ENCODE data around the gene WFDC5. TPM values are rescaled to one million over a fixed set of nuclear protein-coding genes. Genes with fewer than 3 reads are reported as not detected.
A peak's percentile ranks its signal among the peaks of the same experiment; 100 is the strongest.

The WFDC5 gene
- total RNA-seq, 1 donor from 2014 or later: not detected

GRCh38 chr20:45115386-45115774, 406 bp upstream of the WFDC5 start:
- DNase-seq: no peak

DNA sequence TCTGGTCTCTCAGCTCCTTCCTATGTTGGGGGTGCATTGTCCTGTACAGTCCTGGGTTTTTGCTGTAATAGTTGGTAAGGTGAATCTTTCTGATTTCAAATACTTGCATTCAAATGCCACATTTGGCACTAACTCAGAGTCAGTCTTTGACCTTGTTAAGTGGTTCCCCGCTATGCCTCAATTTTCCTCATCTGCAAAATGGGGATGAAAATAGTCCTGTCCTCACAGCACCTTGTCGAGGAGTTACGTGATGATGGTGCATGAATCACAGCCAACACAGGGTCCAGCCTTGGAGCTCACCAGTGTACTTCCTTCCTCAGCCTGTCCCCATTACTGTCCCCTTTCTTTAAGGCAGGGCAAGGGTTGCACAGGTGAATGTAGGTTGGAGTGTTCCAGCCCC, 1.1 kb downstream of the WFDC5 start:
- no peak for DNase-seq

GRCh38 chr20:45112754-45113153, 2.2 kb downstream of the WFDC5 start:
- DNase-seq: no peak

DNA sequence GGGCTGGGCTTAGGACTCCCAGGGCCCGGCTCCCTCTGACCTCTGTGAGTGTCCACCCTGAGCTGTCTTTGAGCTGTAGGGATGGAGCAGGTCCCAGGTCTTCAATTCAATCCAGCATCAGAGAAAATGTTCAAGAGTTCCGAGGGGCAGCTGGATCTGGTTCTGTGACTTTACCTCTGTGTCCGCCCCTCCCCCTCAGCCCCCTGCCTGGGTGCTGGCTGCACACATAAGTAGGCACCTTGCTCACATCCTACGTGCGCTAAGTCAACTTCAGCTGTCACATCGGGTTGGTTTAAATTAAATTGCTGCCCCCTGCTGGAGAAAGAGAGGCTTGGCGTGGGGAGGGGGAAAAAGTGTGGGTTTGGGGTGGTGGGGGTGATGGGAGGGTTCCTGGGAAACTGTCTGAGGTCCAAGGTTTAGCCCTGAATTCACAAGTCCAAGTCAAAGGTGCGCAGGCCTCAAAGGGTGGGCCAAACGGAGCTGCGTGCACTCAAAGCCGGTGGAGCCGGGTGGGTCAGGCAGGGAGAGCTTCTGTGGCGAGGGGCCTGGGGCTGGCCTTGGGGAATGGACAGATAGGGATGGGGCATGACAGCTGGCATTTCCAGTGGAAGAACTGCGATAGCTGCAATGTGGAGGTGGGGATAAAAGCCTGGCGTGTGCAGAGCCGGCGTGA, 3.0 kb downstream of the WFDC5 start:
- no peak for DNase-seq

DNA sequence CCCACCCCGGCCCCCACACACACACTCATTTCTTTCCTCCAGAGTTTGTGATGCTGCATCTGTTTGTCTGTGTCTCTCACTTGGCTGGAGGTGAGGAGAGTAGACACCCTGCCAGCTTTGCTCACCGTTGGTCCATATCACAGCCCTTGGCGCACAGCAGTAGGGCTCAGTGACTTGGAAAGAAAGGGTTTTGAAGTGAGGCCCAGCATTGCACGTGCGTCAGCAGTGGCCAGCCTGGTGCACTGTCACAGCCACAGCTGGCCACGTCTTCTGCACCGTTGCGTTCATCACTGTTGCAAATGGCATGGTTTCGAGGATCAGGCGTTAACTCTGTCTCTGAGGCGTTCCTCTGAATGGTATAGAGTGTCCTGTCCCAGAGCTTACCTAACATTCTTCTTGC, 3.7 kb downstream of the WFDC5 start:
- DNase-seq: no peak

- no peak for DNase-seq
These were observed 4.7 kb downstream of the WFDC5 start for GRCh38 chr20:45110301-45110700.

DNA sequence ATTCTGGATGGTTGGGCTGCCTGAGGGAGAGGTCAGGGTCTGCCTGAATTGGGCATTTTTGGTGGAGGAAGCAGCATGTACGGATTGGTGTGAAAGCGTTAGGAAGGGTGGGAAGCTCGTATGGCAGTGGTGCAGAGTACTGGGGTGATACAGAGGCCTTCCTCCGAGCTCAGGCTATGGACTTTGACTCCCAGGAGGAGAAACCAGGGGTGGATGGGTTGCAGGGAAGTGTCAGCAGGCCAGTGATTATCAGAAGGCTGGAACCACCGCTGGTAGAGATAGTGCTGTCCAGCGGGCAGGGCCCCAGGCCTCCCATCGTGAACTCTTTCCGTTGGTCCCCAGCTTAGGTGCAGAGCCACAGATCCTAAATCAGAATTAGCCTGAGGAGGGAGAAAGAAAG, 5.3 kb downstream of the WFDC5 start:
- no peak for DNase-seq

GRCh38 chr20:45105317-45105716, 9.7 kb downstream of the WFDC5 start:
- no peak for DNase-seq

DNA sequence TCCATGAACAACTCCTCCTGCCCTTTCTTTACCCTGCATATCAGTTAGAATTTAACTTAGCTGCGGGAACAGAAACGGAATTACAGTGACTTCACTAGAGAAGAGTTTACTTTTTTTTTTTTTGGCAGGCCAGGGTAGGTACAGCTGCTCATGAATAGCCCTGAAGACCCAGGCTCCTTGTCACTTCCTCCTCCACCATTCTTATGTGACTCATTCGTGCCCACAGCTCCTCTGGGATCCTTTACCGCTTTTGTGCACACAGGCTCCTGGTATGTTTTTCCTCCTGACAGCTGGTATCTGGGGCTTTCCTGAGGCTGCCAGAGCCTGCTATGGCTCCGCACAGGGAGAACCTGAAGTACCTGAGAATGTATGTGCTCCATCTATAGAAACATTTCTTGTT, 10.2 kb downstream of the WFDC5 start:
- DNase-seq: no peak

- no peak for DNase-seq
These were observed 11.9 kb downstream of the WFDC5 start for GRCh38 chr20:45103072-45103471.

DNA sequence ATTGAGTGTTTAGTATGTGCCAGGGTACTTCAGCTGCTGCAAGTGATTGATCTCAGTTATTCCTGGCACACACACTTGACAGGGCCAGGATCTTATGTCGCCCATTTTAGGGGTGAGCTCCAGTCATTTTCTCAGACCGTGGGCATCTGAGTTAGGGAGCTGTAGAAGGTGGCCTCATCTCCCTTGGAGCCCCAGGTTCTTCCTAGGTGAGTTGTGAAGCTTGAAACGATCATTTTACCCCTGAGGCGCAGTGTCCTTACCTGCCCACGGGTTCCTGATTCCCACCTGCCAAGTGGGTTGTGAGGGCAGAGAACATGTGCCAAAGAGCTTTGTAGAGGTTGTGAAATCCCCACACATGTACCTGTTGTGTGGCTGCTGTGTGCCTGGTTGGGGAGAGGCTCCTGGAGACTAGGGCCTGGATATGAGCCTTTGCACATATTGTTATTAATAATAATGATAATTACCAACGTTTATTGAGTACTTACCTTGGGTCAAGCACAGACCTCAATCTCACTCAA, 13.6 kb downstream of the WFDC5 start:
- DNase-seq: no peak

GRCh38 chr20:45100563-45101245, 14.3 kb downstream of the WFDC5 start, which contains the start of gene KCNS1:
Gene KCNS1 (minus strand): TSS chr20:45101127. CDS start chr20:45099236, 1,891 bp downstream.
- no peak for DNase-seq

DNA sequence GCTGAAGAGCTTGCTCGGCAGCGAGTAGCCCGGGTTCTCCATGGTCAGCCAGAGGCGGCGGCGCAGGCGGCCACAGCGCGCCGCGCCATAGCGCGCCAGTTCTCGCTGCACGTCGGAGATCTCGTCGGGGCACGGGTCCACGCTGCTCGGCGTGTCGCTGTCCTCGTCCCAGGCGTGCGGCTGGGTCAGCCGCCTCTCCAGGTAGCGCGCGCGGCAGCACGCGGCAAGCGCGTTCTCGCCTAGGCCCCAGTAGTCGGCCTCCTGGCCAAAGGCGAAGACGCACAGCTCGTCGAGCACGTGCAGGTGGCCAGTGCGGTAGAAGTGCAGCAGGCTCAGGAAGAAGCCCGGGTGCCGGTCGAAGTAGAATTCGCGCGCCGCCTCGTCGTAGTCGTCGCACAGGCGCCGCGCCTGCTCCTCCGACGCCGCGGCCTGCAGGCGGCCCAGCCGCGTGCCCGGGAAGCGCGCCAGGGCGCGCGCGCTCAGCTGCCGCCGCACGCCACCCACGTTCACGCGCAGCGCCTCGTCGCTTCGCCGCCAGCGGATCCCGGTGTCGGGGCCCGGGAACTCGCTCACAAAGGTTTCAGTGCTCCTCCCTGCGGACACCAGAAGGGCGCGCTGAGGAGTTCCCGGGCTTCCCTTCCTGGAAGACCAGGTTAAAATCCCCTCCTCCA, 16.7 kb downstream of the WFDC5 start:
- DNase-seq: peak; percentile 27

DNA sequence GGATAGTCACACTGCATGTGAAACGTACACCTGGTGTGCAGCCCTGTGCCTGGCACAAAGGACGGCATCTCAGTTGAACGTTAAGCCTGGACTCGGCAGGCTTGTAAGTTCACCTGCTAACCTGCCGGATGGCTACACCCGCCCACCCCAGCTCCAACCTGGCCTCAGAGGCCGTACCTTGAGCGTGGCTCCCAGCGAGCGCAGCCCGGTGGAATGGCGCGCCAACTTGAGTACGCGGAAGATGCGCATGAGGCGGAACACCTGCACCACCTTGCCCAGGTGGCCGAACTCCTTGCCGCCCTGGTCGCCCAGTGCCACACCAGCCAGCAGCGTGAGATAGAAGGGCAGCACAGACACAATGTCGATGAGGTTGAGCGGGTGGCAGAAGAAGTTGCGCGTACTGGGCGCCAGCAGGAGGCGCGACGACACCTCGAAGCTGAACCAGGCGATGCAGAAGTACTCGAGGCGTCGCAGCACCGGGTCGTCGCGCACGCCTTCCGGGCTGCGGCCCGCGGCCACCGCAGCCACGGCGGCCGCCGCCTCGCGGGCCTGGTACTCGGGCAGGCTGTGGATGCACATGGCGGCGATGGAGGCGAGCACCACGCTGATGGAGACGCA, 17.4 kb downstream of the WFDC5 start:
- peak; percentile 45 for DNase-seq

- DNase-seq: no peak
These were observed 18.2 kb downstream of the WFDC5 start for GRCh38 chr20:45096781-45097180.

DNA sequence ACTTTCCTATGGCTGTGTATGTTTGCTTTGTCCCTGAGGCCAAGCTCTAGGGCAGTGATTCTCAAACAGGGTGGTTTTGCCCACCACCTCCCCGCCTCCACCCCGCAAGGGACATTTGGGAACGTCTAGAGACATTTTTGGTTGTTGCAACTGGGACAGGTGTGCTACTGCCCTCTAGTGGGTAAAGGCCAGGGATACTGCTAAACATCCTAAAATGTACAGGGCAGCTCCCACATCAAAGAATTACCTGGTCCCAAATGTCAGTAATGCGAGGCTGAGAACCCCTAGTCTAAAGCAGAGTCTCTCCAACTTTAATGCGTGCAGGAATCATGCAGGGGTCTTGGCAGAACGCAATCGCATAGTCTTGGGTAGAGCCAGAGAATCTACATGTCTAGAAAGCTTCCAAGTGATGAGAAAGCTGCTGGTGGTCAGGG, 19.2 kb downstream of the WFDC5 start:
- peak; percentile 72 for DNase-seq

GRCh38 chr20:45094864-45095574, 20.0 kb downstream of the WFDC5 start:
- DNase-seq: no peak

DNA sequence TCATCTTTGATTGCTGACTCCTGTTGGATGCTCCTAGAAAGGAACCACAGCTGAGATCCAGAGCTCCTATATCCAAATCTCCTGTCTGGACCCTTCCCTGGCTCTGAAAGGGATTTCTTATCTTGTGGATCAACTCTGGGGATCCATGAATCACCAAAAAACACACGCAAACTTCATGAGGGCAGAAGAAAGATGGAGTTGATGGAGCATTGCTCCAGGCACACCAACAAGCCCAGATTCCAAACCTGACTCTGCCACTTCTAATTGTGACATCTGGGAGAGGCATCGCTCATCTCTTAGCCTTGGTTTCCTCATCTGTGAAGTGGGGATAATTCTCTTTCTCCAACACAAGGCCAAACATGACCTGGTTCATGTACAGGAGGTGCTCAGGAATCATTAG, 20.8 kb downstream of the WFDC5 start:
- no peak for DNase-seq

GRCh38 chr20:45092898-45093297, 22.1 kb downstream of the WFDC5 start:
- no peak for DNase-seq

DNA sequence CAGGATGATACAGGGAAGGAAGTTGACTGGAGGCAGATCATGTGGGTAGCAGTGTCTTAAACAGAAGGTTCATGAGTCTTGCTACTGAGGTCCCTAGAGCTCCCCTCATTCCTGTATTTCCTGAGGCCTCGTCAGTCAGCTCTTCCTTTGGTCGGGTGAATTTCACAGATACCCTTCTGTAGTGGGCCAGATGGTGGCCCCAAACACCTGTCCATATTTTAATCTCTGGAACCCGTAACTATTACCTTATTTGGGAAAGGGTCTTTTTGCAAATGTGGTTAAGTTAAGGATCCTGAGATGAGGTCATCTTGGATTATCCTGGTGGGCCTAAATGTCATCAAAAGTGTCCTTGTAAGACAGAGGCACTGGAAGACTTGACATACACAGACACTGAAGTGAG, 23.6 kb downstream of the WFDC5 start:
- DNase-seq: no peak

DNA sequence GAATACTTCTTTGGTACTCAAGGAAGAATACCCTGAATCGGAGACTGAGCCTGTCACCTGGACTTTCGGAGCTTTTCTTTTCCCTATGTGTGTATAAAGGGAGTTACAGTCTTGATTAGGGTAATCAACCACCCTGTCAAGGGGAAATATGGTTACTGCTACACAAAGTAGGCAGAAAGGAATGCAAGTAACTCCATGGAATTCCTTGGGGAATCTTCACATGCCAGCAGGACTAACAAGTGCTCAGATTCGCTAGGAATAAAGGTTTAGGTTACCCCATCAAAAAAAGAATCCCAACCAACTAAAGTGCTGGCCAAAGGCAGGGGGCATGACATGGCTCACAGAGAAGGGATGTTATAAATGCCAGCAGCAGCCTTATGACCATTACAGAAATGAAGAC, 24.5 kb downstream of the WFDC5 start:
- no peak for DNase-seq

GRCh38 chr20:45088247-45088646, 26.7 kb downstream of the WFDC5 start:
- peak; percentile 24 for DNase-seq

All from tongue (tissue), 2 donors.